ENCODE measurements around the gene CDKAL1.

DNA sequence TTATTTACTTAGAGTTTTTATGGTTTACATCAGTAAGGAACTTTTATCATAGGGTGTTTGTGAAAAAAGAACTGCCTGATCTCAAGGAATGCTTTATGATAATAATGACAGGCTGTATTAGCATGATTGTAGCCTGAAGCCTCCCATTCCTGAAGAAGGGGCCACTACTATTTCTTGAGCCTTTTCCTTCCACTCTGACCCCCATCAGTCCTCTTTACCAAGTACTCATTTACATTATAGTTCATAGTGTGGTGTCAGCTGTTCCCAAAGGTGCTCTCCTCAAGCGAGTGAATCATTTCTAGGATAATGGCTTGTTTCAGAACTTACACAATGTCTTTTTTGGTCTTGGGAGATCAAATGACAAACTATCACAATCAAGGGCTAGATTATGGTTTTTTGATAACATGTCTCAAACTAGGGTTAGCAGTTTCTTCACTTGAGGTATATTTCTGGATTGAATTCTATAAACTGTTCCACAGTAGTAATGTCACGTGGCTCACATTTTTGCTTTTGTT is 283.6 kb downstream of the CDKAL1 start:
- no peak for TF ChIP-seq CTCF (IDR thresholded peaks at IDR 0.05)
- no peak for TF ChIP-seq EP300 (IDR thresholded peaks at IDR 0.05)
